Liver (tissue), 9 donors: ENCODE data around the gene SYCP2. TPM values are rescaled to one million over a fixed set of nuclear protein-coding genes. Genes with fewer than 3 reads are reported as not detected.

Experiments
- DNase-seq: peaks from one replicate; pipeline ENCODE4 v3.0.0-alpha.2; 2017; ENCODE audit warnings: low spot score
- H3K27ac ChIP-seq, 2 donors: one replicate each; pipeline ENCODE4 v1.7.0; 2013; ENCODE audit warnings: inconsistent platforms in 2 of 2, low read length in 2 of 2, control low read depth in 1 of 2, low read depth in 1 of 2, mild to moderate bottlenecking in 1 of 2
- H3K27me3 ChIP-seq, 4 donors: one replicate each; pipeline versions ENCODE4 v1.6.1 to v1.7.0; 2013; ENCODE audit warnings: low read length in 3 of 4, inconsistent platforms in 1 of 4, mild to moderate bottlenecking in 1 of 4, moderate library complexity in 1 of 4; ENCODE audit not compliant: control insufficient read depth in 4 of 4, insufficient read depth in 4 of 4
- H3K36me3 ChIP-seq, 4 donors: one replicate each; pipeline versions ENCODE4 v1.6.1 to v1.7.0; 2013; ENCODE audit warnings: low read length in 3 of 4, mild to moderate bottlenecking in 3 of 4, low read depth in 1 of 4, moderate library complexity in 1 of 4; ENCODE audit not compliant: control insufficient read depth in 4 of 4, insufficient read depth in 3 of 4
- H3K4me1 ChIP-seq, 4 donors: one replicate each; pipeline versions ENCODE4 v1.6.1 to v1.7.0; 2013; ENCODE audit warnings: low read length in 3 of 4, mild to moderate bottlenecking in 3 of 4, moderate library complexity in 1 of 4; ENCODE audit not compliant: control insufficient read depth in 4 of 4, insufficient read depth in 4 of 4
- H3K4me3 ChIP-seq, 3 donors: one replicate each; pipeline versions ENCODE4 v1.6.1 to v1.7.0; 2013; ENCODE audit warnings: low read length in 3 of 3, control low read depth in 1 of 3, low read depth in 1 of 3, mild to moderate bottlenecking in 1 of 3
- H3K9ac ChIP-seq, 2 donors: one replicate each; pipeline ENCODE4 v1.7.0; 2013; ENCODE audit warnings: low read length in 2 of 2, mild to moderate bottlenecking in 2 of 2, moderate library complexity in 2 of 2, control low read depth in 1 of 2, low read depth in 1 of 2
- H3K9me3 ChIP-seq, 4 donors: one replicate each; pipeline versions ENCODE4 v1.6.1 to v1.7.0; 2013; ENCODE audit warnings: low read length in 3 of 4; ENCODE audit not compliant: control insufficient read depth in 4 of 4
- EGR1 ChIP-seq, 2 donors: IDR thresholded peaks; 2 replicates each; pipeline ENCODE4 v1.6.1; 2016 to 2018; ENCODE audit warnings: antibody characterized with exemption in 2 of 2, low read depth in 2 of 2
- FOXA1 ChIP-seq: IDR thresholded peaks from 2 replicates; pipeline ENCODE4 v1.6.1; 2016; ENCODE audit warnings: antibody characterized with exemption
- FOXA2 ChIP-seq: IDR thresholded peaks from 2 replicates; pipeline ENCODE4 v1.6.1; 2016; ENCODE audit warnings: antibody characterized with exemption
- GABPA ChIP-seq, 2 donors: IDR thresholded peaks in 1 of 2; conservative IDR thresholded peaks in 1 of 2; 2 replicates each; pipeline ENCODE4 v1.6.1; 2016; ENCODE audit warnings: antibody characterized with exemption in 2 of 2, mild to moderate bottlenecking in 1 of 2, moderate library complexity in 1 of 2
- HNF4A ChIP-seq, 2 donors: conservative IDR thresholded peaks; 2 replicates each; pipeline ENCODE4 v1.6.1; 2016; ENCODE audit warnings: antibody characterized with exemption in 2 of 2, mild to moderate bottlenecking in 2 of 2
- HNF4G ChIP-seq: IDR thresholded peaks from 2 replicates; pipeline ENCODE4 v1.6.1; 2016; ENCODE audit warnings: antibody characterized with exemption
- JUND ChIP-seq, 2 donors: IDR thresholded peaks; 2 replicates each; pipeline ENCODE4 v1.6.1; 2016; ENCODE audit warnings: antibody characterized with exemption in 2 of 2
- RAD21 ChIP-seq, 2 donors: IDR thresholded peaks; 2 replicates each; pipeline ENCODE4 v1.6.1; 2016; ENCODE audit warnings: antibody characterized with exemption in 2 of 2, mild to moderate bottlenecking in 2 of 2
- RXRA ChIP-seq, 2 donors: IDR thresholded peaks; 2 replicates each; pipeline ENCODE4 v1.6.1; 2017 to 2018; ENCODE audit warnings: antibody characterized with exemption in 2 of 2, mild to moderate bottlenecking in 1 of 2
- SP1 ChIP-seq: IDR thresholded peaks from 2 replicates; pipeline ENCODE4 v1.6.1; 2018; ENCODE audit warnings: antibody characterized with exemption, mild to moderate bottlenecking
- TAF1 ChIP-seq: conservative IDR thresholded peaks from 2 replicates; pipeline ENCODE4 v1.6.1; 2016; ENCODE audit warnings: antibody characterized with exemption, mild to moderate bottlenecking
- YY1 ChIP-seq: IDR thresholded peaks from 2 replicates; pipeline ENCODE4 v1.6.1; 2016; ENCODE audit warnings: antibody characterized with exemption, mild to moderate bottlenecking
- WGBS: extraction: QIAGEN DNeasy Blood & Tissue Kit; methylation state at CpG from one replicate; pipeline ENCODE4 v1.1.7; 2013; 5-methylcytosine and 5-hydroxymethylcytosine counted together
- polyA plus RNA-seq, 2 donors: library from polyadenylated mRNA; stranded (reverse) in 1 of 2; unstranded in 1 of 2; fragments of 200-250 nt in 1 of 2; fragments of >200 nt in 1 of 2; fragmentation: Nextera tagmentation in 1 of 2; extraction: Ambion mirVana in 1 of 2; gene quantifications; one replicate each; pipeline versions ENCODE4 v1.2.1 to v1.2.3, GENCODE V29; 2013 to 2015
- total RNA-seq, 2 donors: library from RNA; depleted of rRNA; stranded (reverse); fragments of >200 nt; gene quantifications; one replicate each; pipeline ENCODE4 v1.2.3, GENCODE V29; 2014
- TF ChIP-seq, protein P1 (sequence below): IDR thresholded peaks from 2 replicates; pipeline ENCODE4 v1.6.1; 2016; ENCODE audit warnings: antibody characterized with exemption
- TF ChIP-seq, protein P2 (sequence below): IDR thresholded peaks from 2 replicates; pipeline ENCODE4 v1.6.1; 2016; ENCODE audit warnings: antibody characterized with exemption
- TF ChIP-seq, protein P3 (sequence below): IDR thresholded peaks from 2 replicates; pipeline ENCODE4 v1.6.1; 2016; ENCODE audit warnings: antibody characterized with exemption
- donor health status: healthy.
- donor health status: healthy.
- donor health status: healthy.
- donor health status: healthy.
- donor health status: healthy.

Gene SYCP2
- total and polyA plus RNA-seq, 4 donors = 0.07 to 0.84 (median 0.38) TPM

DNA sequence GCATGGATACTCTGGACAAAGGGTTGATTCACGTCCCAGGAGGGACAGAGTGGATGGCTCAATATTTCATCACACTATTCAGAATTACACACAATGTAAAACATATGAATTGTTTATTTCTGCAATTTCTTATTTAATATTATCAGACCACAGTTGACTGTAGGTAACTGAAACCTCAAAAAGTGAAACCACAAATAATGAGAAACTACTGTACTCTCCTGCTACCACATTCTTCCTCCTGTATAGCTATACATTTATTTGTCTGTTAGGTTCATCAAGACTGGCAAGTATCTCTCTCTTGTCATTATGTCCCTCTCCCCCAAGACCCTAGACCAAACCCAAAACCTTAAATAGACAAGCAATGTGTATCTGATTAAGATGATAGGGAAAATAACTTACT is 60.0 kb downstream of the SYCP2 start:
- no peak overlapping the region for H3K27ac ChIP-seq
- TF ChIP-seq JUND (IDR thresholded peaks at IDR 0.05) (no peak), TAF1 (no peak), FOXA1 (no peak), GABPA (IDR thresholded peaks at IDR 0.05 in 1 of 2, conservative IDR thresholded peaks at IDR 0.05 in 1 of 2) (no peak), RAD21 (IDR thresholded peaks at IDR 0.05) (no peak), SP1 (no peak), EGR1 (IDR thresholded peaks at IDR 0.05; ENCODE audit: low read depth in 2 of 2) (no peak)
- TF ChIP-seq, protein P1, sequence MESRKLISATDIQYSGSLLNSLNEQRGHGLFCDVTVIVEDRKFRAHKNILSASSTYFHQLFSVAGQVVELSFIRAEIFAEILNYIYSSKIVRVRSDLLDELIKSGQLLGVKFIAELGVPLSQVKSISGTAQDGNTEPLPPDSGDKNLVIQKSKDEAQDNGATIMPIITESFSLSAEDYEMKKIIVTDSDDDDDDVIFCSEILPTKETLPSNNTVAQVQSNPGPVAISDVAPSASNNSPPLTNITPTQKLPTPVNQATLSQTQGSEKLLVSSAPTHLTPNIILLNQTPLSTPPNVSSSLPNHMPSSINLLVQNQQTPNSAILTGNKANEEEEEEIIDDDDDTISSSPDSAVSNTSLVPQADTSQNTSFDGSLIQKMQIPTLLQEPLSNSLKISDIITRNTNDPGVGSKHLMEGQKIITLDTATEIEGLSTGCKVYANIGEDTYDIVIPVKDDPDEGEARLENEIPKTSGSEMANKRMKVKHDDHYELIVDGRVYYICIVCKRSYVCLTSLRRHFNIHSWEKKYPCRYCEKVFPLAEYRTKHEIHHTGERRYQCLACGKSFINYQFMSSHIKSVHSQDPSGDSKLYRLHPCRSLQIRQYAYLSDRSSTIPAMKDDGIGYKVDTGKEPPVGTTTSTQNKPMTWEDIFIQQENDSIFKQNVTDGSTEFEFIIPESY = no peak
- no peaks in the 10 kb centered on the region for H3K36me3 ChIP-seq
- H3K9ac ChIP-seq = no peak overlapping the region
- H3K27me3 ChIP-seq = peaks cover 0 to 3% (median 1%) of the 10 kb centered on the region in 4 donors
- 65% methylated on average over 1 of the region's 1 CpG for WGBS
- no peaks in the 10 kb centered on the region for H3K9me3 ChIP-seq
- no peaks in the 10 kb centered on the region for H3K4me1 ChIP-seq
- no peak overlapping the region for H3K4me3 ChIP-seq
- DNase-seq = no peak

DNA sequence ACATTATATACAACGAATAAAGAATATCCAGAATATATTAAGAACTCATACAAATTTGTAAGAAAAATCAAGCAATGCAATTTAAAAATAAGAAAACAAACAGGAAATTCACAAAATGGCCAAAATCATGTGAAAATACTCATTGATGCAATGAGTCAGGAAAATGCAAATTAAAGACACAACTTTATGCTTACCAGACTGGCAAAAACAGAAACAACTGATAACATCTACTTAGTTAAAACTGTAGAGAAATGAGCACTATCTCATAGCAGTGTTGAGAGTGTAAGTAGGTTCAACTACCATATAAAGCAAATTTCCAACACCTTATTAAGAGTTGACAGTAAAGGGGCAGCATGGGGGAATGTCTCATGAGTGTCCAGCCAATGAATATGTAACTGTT is 62.3 kb downstream of the SYCP2 start:
- H3K27me3 ChIP-seq = peaks cover 0 to 7% (median 2%) of the 10 kb centered on the region in 4 donors
- no peak for DNase-seq
- H3K4me3 ChIP-seq = no peak overlapping the region
- no peaks in the 10 kb centered on the region for H3K4me1 ChIP-seq
- no peaks in the 10 kb centered on the region for H3K9me3 ChIP-seq
- no peak overlapping the region for H3K9ac ChIP-seq
- no peaks in the 10 kb centered on the region for H3K36me3 ChIP-seq
- whole genome bisulfite sequencing = 56% methylated on average over 1 of the region's 1 CpG
- H3K27ac ChIP-seq = no peak overlapping the region
- no peak for TF ChIP-seq YY1
- TF ChIP-seq RXRA (IDR thresholded peaks at IDR 0.05) = no peak
- TF ChIP-seq, protein P2, sequence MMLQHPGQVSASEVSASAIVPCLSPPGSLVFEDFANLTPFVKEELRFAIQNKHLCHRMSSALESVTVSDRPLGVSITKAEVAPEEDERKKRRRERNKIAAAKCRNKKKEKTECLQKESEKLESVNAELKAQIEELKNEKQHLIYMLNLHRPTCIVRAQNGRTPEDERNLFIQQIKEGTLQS = no peak
- TF ChIP-seq, protein P3, sequence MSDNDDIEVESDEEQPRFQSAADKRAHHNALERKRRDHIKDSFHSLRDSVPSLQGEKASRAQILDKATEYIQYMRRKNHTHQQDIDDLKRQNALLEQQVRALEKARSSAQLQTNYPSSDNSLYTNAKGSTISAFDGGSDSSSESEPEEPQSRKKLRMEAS = no peak
- no peak for TF ChIP-seq EGR1 (IDR thresholded peaks at IDR 0.05; ENCODE audit: low read depth in 2 of 2)
- no peak for TF ChIP-seq HNF4A (conservative IDR thresholded peaks at IDR 0.05)
- no peak for TF ChIP-seq JUND (IDR thresholded peaks at IDR 0.05)
- no peak for TF ChIP-seq TAF1
- no peak for TF ChIP-seq SP1
- no peak for TF ChIP-seq FOXA2

DNA sequence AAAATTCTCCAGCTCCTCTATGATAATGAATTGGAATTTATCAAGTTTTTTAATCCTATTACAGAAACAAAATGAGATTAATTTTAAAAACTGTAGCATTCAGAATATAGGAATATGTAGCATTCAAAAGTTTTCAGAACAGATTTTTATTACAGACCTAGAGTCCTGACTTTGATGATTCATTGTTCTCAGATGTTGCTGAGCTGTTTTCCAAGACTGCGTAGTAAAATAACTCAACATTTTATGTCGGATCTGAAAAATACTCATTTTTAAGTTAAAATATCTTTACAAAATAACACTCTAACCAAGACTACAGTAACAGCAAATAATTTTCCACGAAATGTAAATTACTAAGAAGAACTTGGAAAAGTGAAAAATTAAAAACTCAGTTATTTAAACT is 67.1 kb downstream of the SYCP2 start:
- WGBS = 73% methylated on average over 3 of the region's 3 CpGs
- Histone ChIP-seq H3K4me3 (no peak overlapping the region), H3K4me1 (no peaks in the 10 kb centered on the region), H3K27ac (no peak overlapping the region), H3K9ac (no peak overlapping the region), H3K9me3 (no peaks in the 10 kb centered on the region), H3K27me3 (peaks cover 0 to 7% (median 0%) of the 10 kb centered on the region in 4 donors), H3K36me3 (no peaks in the 10 kb centered on the region)
- no peak for DNase-seq
- TF ChIP-seq HNF4G = no peak
- TF ChIP-seq TAF1 = no peak
